OCI-LY7 (cell line): ENCODE data around the gene RBM23. TPM values are rescaled to one million over a fixed set of nuclear protein-coding genes. Genes with fewer than 3 reads are reported as not detected.

Experiments used
- BruUV-seq: library from RNA; stranded (reverse); fragments of 400-500 nt; replicated peaks from 2 replicates; lab custom pipeline; 2021; lab: Mats Ljungman, UMichigan
- CTCF ChIA-PET: fragments of 300-600 bp; sonication (Branson Sonifier 250); formaldehyde crosslinking; loops from one replicate; lab custom pipeline; 2022; ENCODE audit warnings: antibody characterized with exemption; ENCODE audit not compliant: unreplicated experiment; lab: Charles Lee
- POLR2A ChIA-PET: fragments of 300-600 bp; sonication (Branson Sonifier 250); formaldehyde crosslinking; loops from one replicate; lab custom pipeline; 2022; ENCODE audit warnings: antibody characterized with exemption; lab: Charles Lee
- DNase-seq: peaks from one replicate; pipeline ENCODE4 v3.0.0-alpha.2; 2015; ENCODE audit warnings: low spot score
- H2AFZ ChIP-seq: fragments of 200-600 bp; sonication (generic), shearing (Covaris generic); 2 replicates; pipeline ENCODE4 v1.6.1; 2014; ENCODE audit warnings: mild to moderate bottlenecking, antibody characterized with exemption, low read length, moderate library complexity
- H3K27ac ChIP-seq: fragments of 200-600 bp; sonication (generic); 2 replicates; pipeline ENCODE4 v1.5.1; 2014; ENCODE audit warnings: mixed run types, low read depth, mild to moderate bottlenecking, moderate library complexity, low read length, inconsistent platforms; ENCODE audit not compliant: poor library complexity, severe bottlenecking
- H3K36me3 ChIP-seq: fragments of 200-600 bp; sonication (generic); 2 replicates; pipeline ENCODE4 v1.6.1; 2014; ENCODE audit warnings: mild to moderate bottlenecking, antibody characterized with exemption, low read length, moderate library complexity, mixed read lengths; ENCODE audit not compliant: insufficient read depth
- H3K4me1 ChIP-seq: fragments of 200-600 bp; sonication (generic); 2 replicates; pipeline ENCODE4 v1.5.1; 2014; ENCODE audit warnings: mild to moderate bottlenecking, low read length; ENCODE audit not compliant: insufficient read depth, poor library complexity, severe bottlenecking
- H3K4me2 ChIP-seq: fragments of 200-600 bp; sonication (generic); 2 replicates; pipeline ENCODE4 v1.6.1; 2014; ENCODE audit warnings: mild to moderate bottlenecking, low read length
- H3K4me3 ChIP-seq: fragments of 200-600 bp; sonication (generic); 2 replicates; pipeline ENCODE4 v1.5.1; 2014; ENCODE audit warnings: mild to moderate bottlenecking, low read depth, low read length; ENCODE audit not compliant: poor library complexity, severe bottlenecking
- H3K79me2 ChIP-seq: fragments of 200-600 bp; sonication (generic); 2 replicates; pipeline ENCODE4 v1.6.1; 2016; ENCODE audit warnings: low read depth, mild to moderate bottlenecking, low read length, moderate library complexity, mixed read lengths; ENCODE audit not compliant: insufficient read depth
- H3K9me2 ChIP-seq: fragments of 200-600 bp; sonication (generic); 2 replicates; pipeline ENCODE4 v1.6.1; 2016; ENCODE audit warnings: mild to moderate bottlenecking, low read length, mixed read lengths; ENCODE audit not compliant: insufficient read depth
- H3K9me3 ChIP-seq: fragments of 200-600 bp; sonication (generic); 2 replicates; pipeline ENCODE4 v1.6.1; 2014; ENCODE audit warnings: mild to moderate bottlenecking, mixed run types, low read length, mixed read lengths
- H4K20me1 ChIP-seq: fragments of 200-600 bp; sonication (generic); 2 replicates; pipeline ENCODE4 v1.6.1; 2014; ENCODE audit warnings: mild to moderate bottlenecking, antibody characterized with exemption, low read length, moderate library complexity, mixed read lengths; ENCODE audit not compliant: insufficient read depth
- EZH2phosphoT487 ChIP-seq: fragments of 200-600 bp; sonication (generic); IDR thresholded peaks from 2 replicates; pipeline ENCODE4 v1.6.1; 2018; ENCODE audit warnings: low read depth, borderline replicate concordance, mild to moderate bottlenecking, mixed run types, antibody characterized with exemption, low read length, moderate library complexity, mixed read lengths
- intact Hi-C: fragments of 100-400 bp; cut with micrococcal nuclease; formaldehyde crosslinking; loops from one replicate; pipeline ENCODE4 v1.10.0; 2022; ENCODE audit not compliant: unreplicated experiment
- total RNA-seq, 2 experiments: library from RNA; depleted of rRNA in 1 of 2; stranded (reverse); fragments of >200 nt in 1 of 2; shearing (Covaris generic) in 1 of 2; gene quantifications; 2 replicates each; pipeline ENCODE4 v1.2.3, GENCODE V29; 2014 to 2022
- TF ChIP-seq, protein P1 (sequence below): fragments of 200-600 bp; sonication (generic); conservative IDR thresholded peaks from 2 replicates; pipeline ENCODE4 v1.5.1; 2014; ENCODE audit warnings: mild to moderate bottlenecking, antibody characterized with exemption, low read length, moderate library complexity, mixed read lengths

RBM23 gene
- total RNA-seq, 2 experiments from 2014 or later = 81.0 to 90.1 TPM

GRCh38 chr14:22884076-22884737 is 34.7 kb downstream of the RBM23 start:
- Histone ChIP-seq H3K4me3 (no peak overlapping the region), H2AFZ (no peak overlapping the region), H3K4me1 (peaks cover 68% of the 10 kb centered on the region), H3K9me2 (no peaks in the 10 kb centered on the region), H3K9me3 (no peaks in the 10 kb centered on the region), H3K4me2 (peak overlapping the region; percentile 79; the same call in 1 of the 2 replicates), H3K27ac (peak overlapping the region; percentile 34), H4K20me1 (no peaks in the 10 kb centered on the region), H3K36me3 (peaks cover 7% of the 10 kb centered on the region; the same call in 1 of the 2 replicates), H3K79me2 (no peaks in the 10 kb centered on the region)
- POLR2A ChIA-PET = interaction anchor here (0.5 to 7.6 kb wide), 10 partner anchors 9 to 237 kb away, joined by 3 to 65 read pairs (median 4); partner anchors contain the start of genes LRP10 and OXA1L
- no TSS peak for BruUV-seq
- no peak for DNase-seq
- TF ChIP-seq, protein P1, sequence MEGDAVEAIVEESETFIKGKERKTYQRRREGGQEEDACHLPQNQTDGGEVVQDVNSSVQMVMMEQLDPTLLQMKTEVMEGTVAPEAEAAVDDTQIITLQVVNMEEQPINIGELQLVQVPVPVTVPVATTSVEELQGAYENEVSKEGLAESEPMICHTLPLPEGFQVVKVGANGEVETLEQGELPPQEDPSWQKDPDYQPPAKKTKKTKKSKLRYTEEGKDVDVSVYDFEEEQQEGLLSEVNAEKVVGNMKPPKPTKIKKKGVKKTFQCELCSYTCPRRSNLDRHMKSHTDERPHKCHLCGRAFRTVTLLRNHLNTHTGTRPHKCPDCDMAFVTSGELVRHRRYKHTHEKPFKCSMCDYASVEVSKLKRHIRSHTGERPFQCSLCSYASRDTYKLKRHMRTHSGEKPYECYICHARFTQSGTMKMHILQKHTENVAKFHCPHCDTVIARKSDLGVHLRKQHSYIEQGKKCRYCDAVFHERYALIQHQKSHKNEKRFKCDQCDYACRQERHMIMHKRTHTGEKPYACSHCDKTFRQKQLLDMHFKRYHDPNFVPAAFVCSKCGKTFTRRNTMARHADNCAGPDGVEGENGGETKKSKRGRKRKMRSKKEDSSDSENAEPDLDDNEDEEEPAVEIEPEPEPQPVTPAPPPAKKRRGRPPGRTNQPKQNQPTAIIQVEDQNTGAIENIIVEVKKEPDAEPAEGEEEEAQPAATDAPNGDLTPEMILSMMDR = no peak
- no peak for TF ChIP-seq EZH2phosphoT487
- intact Hi-C loops = no loop called here
- CTCF ChIA-PET = interaction anchor here (0.6 to 1.5 kb wide), 2 partner anchors 13 to 288 kb away, joined by 3 to 6 read pairs; partner anchors contain the start of gene LRP10

- Histone ChIP-seq H3K9me3 (no peaks in the 10 kb centered on the region), H2AFZ (no peak within 1 kb of the TSS), H3K4me3 (peak within 1 kb of the TSS; percentile 24), H3K27ac (peak within 1 kb of the TSS; percentile 66), H3K4me1 (peaks cover 63% of the 10 kb centered on the region), H3K36me3 (peaks cover 15% of the 10 kb centered on the region), H3K9me2 (no peaks in the 10 kb centered on the region), H3K79me2 (no peaks in the 10 kb centered on the region), H4K20me1 (no peaks in the 10 kb centered on the region), H3K4me2 (peak within 1 kb of the TSS; percentile 79)
- TF ChIP-seq, protein P1 = no peak
- no peak for TF ChIP-seq EZH2phosphoT487
- no TSS peak for BruUV-seq
- ChIA-PET CTCF (interaction anchor here (1.1 to 1.5 kb wide), 2 partner anchors 10 to 12 kb away, joined by 3 to 6 read pairs; partner anchors contain the start of gene LRP10), POLR2A (interaction anchor here (0.5 to 7.6 kb wide), 10 partner anchors 10 to 117 kb away, joined by 3 to 65 read pairs (median 3); partner anchors contain the start of genes LRP10 and OXA1L)
- intact Hi-C loops = no loop called here
- no peak for DNase-seq
Measured at GRCh38 chr14:22883173-22883976, 35.6 kb downstream of the RBM23 start, which contains the start of gene REM2. REM2 (plus strand) TSS chr14:22883222; CDS start chr14:22883288, 66 bp downstream.
